Heart right ventricle (tissue), 16 donors: ENCODE data around the gene RUNDC3A. TPM values are rescaled to one million over a fixed set of nuclear protein-coding genes. Genes with fewer than 3 reads are reported as not detected.

Experiments used
- ATAC-seq, 8 donors: fragments of 200-7000 bp; cut with Tn5 transposase; one replicate each; pipeline ENCODE4 v1.9.1; 2020; ENCODE audit warnings: mild to moderate bottlenecking in 8 of 8, moderate library complexity in 8 of 8, moderate number of reproducible peaks in 1 of 8
- DNase-seq, 2 donors: peaks; one replicate each; pipeline ENCODE4 v3.0.0-alpha.2; 2020
- H3K27ac ChIP-seq, 10 donors: fragments of 200-600 bp; sonication (generic) in 2 of 10; one replicate each; pipeline versions ENCODE4 v1.5.0 to v1.8.0; 2020 to 2022; ENCODE audit warnings: mild to moderate bottlenecking in 3 of 10
- H3K27me3 ChIP-seq, 7 donors: fragments of 200-600 bp; one replicate each; pipeline ENCODE4 v1.8.0; 2021 to 2022; ENCODE audit warnings: mild to moderate bottlenecking in 2 of 7
- H3K36me3 ChIP-seq, 9 donors: fragments of 200-600 bp; sonication (generic) in 1 of 9; one replicate each; pipeline versions ENCODE4 v1.5.0 to v1.8.0; 2020 to 2022; ENCODE audit warnings: mild to moderate bottlenecking in 2 of 9
- H3K4me1 ChIP-seq, 9 donors: fragments of 200-600 bp; sonication (generic) in 1 of 9; one replicate each; pipeline versions ENCODE4 v1.5.0 to v1.8.0; 2020 to 2022; ENCODE audit warnings: mild to moderate bottlenecking in 4 of 9
- H3K4me3 ChIP-seq, 10 donors: fragments of 200-600 bp; sonication (generic) in 2 of 10; one replicate each; pipeline versions ENCODE4 v1.5.0 to v1.8.0; 2020 to 2022; ENCODE audit warnings: mild to moderate bottlenecking in 7 of 10, moderate library complexity in 2 of 10
- H3K9me3 ChIP-seq, 11 donors: fragments of 200-600 bp in 10 of 11; sonication (generic) in 2 of 11; one replicate each; pipeline versions ENCODE4 v1.5.0 to v1.8.0; 2013 to 2022; ENCODE audit warnings: mild to moderate bottlenecking in 2 of 11, control low read depth in 1 of 11, moderate library complexity in 1 of 11
- WGBS, 2 donors: extraction: QIAGEN DNeasy Blood & Tissue Kit; methylation state at CpG; one replicate each; pipeline ENCODE4 v1.1.7; 2013; ENCODE audit warnings: inconsistent platforms in 1 of 2; 5-methylcytosine and 5-hydroxymethylcytosine counted together
- intact Hi-C, 10 donors: fragments of 100-400 bp; cut with DNase I; formaldehyde crosslinking; loops; one replicate each; pipeline versions ENCODE4 v1.11.1 to v1.14.2; 2022
- polyA plus RNA-seq, 2 donors: library from polyadenylated mRNA; stranded (reverse); fragments of 200-250 nt; gene quantifications; one replicate each; pipeline ENCODE4 v1.2.3, GENCODE V29; 2013
- total RNA-seq, 10 donors: library from RNA; stranded (reverse); fragmentation: NEBNext Ultra II Directional in 3 of 10; extraction: Animal tissue kit (Norgen Biotek cat#: 25700) in 3 of 10; gene quantifications; one replicate each; pipeline versions ENCODE4 v1.2.1 to v1.2.4, GENCODE V29; 2021 to 2023
- TF ChIP-seq, protein P1 (sequence below), 9 donors: fragments of 200-600 bp; sonication (generic) in 2 of 9; IDR thresholded peaks; one replicate each; pipeline versions ENCODE4 v1.5.0 to v1.8.0; 2021 to 2022; ENCODE audit warnings: antibody characterized with exemption in 9 of 9, mild to moderate bottlenecking in 5 of 9, moderate library complexity in 1 of 9
- donor health status: Arrhythmogenic right ventricular cardiomyopathy.
- donor health status: ischemic (EF 13 %, LVEDD 7.1; RV severe dilation, severe dysfunction).
- donor health status: healthy with polysubstance abuse.
- donor health status: DM: no; HTN: yes; CAD: no.
- donor health status: DM: no; HTN: no; CAD: no.
- donor health status: ischemic (EF 25% LVEDD 6.9; RV normal size, moderate dysfunction).
- donor health status: ischemic (EF 25% LVEDD 5.7; RV mildly dilated, moderate dysfunction).
- donor health status: healthy.
- donor health status: DM: yes; HTN: yes; CAD: no.
- donor health status: Ischemic cardiomyopathy.
- donor health status: ischemic (EF 35%, LVEDD 5.7; RV mildly dilated, moderate dysfunction).
- donor health status: nonischemic (EF 11% LVEDD 7.7; RV severe dilation, severe dysfunction).
- donor health status: DM: yes; HTN: yes; CAD: no.
- donor health status: PGD.
- donor health status: ischemic (EF 29% LVEDD 5.4; RV normal size, mild dysfunction).
- donor health status: nonischemic (EF 23%, LVEDD 6.1; RV moderate dilation, normal function).

RUNDC3A gene
- total and polyA plus RNA-seq, 12 donors = 0.15 to 1.9 (median 0.54) TPM; not detected in 2

DNA sequence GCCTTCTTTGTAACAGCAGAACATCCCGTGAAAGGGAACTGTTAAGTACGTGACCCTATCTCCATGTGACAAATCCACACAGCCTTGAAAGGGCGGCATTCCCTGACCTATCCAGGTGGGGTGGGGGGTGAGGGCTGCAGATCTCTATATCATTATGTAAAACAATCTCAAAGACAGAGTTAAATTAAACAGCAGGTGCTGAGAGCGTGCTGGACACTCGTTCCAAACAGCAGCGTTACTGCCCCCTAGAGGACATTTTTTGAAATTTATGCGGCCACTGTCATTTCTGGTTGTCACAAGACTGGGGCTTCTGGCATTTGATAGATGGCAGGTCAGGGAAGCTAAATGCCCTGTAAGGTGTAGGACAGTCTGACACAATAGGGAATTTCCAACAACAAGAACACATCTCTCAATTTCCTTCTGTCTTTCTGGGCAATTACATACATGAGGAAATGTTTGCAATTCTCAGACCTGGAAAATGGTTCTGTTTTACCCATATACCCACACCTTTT lies 22.9 kb downstream of the RUNDC3A start:
- H3K4me3 ChIP-seq = no peak overlapping the region
- TF ChIP-seq, protein P1, sequence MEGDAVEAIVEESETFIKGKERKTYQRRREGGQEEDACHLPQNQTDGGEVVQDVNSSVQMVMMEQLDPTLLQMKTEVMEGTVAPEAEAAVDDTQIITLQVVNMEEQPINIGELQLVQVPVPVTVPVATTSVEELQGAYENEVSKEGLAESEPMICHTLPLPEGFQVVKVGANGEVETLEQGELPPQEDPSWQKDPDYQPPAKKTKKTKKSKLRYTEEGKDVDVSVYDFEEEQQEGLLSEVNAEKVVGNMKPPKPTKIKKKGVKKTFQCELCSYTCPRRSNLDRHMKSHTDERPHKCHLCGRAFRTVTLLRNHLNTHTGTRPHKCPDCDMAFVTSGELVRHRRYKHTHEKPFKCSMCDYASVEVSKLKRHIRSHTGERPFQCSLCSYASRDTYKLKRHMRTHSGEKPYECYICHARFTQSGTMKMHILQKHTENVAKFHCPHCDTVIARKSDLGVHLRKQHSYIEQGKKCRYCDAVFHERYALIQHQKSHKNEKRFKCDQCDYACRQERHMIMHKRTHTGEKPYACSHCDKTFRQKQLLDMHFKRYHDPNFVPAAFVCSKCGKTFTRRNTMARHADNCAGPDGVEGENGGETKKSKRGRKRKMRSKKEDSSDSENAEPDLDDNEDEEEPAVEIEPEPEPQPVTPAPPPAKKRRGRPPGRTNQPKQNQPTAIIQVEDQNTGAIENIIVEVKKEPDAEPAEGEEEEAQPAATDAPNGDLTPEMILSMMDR (IDR thresholded peaks at IDR 0.05) = peak; percentile 73 to 90 (median 85)
- 0 to 2% methylated on average over 7 of the region's 7 CpGs for WGBS, 2 donors
- intact Hi-C loops = loop anchor here in 8 of 10 donors (1.0 to 5.0 kb wide), 5 partner anchors 119 to 189 kb away; partner anchors contain the start of gene HROB (in 3 of the 8)
- peak in 1 of 2 donors; percentile 85 for DNase-seq
- H3K36me3 ChIP-seq = no peaks in the 10 kb centered on the region
- H3K9me3 ChIP-seq = no peaks in the 10 kb centered on the region
- H3K27me3 ChIP-seq = no peaks in the 10 kb centered on the region
- peaks cover under 1 to 58% (median 9%) of the 10 kb centered on the region in 9 donors for H3K4me1 ChIP-seq
- peak overlapping the region in 1 of 10 donors; percentile 30 for H3K27ac ChIP-seq
- ATAC-seq = peak in 7 of 8 donors; percentile 8 to 45 (median 40)

DNA sequence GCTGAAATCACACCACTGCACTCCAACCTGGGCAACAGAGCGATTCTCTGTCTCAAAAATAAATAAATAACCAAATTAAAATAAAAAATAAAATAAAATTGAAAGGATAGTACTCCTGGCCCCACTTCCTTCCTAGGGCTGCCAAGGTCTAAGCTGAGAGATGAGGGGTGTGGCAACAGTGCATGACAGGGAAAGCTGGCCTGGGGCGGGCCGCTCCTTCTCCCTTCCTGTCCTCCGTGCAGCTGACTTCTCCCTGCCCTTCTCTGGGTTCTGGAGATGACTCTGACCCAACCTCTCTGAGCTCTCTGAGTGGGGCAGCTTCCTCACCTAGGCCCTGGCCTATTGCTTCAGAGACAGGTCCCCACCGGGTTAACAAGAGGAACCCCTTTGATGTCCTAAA lies 25.0 kb downstream of the RUNDC3A start:
- 64 to 65% methylated on average over 5 of the region's 5 CpGs for WGBS, 2 donors
- no peak for DNase-seq
- peak in 2 of 8 donors; percentile 37 to 38 for ATAC-seq
- Histone ChIP-seq H3K9me3 (no peaks in the 10 kb centered on the region), H3K4me3 (no peak overlapping the region), H3K4me1 (peaks cover 0 to 52% (median 3%) of the 10 kb centered on the region in 9 donors), H3K27ac (peak overlapping the region in 1 of 10 donors; percentile 26), H3K27me3 (no peaks in the 10 kb centered on the region), H3K36me3 (no peaks in the 10 kb centered on the region)
- intact Hi-C loops = loop anchor here in 5 of 10 donors (5.0 kb wide), 3 partner anchors 121 to 191 kb away; partner anchors contain the start of gene HROB (in 3 of the 5)
- TF ChIP-seq, protein P1 (IDR thresholded peaks at IDR 0.05) = no peak

DNA sequence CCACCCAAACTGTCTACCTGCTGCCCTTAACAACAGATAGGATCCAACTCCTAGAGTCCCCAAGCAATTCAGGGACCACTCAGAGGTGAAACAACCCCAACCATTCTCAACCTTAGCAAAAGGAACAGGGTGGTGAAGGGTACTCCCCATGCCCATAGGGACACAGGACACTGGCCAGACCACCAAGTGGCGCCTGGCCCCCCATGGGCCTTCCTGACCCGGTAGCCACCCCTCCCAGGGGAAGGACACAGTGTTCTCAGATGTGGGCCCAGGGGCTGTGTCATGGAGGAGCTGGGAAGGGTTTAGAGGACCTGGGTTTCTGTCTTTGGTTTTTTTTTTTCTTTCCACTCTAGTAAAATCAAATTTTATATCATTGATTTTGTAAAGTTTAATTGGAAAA lies 25.9 kb downstream of the RUNDC3A start:
- peaks cover 0 to 59% (median 3%) of the 10 kb centered on the region in 9 donors for H3K4me1 ChIP-seq
- H3K4me3 ChIP-seq = no peak overlapping the region
- TF ChIP-seq, protein P1 (IDR thresholded peaks at IDR 0.05) = no peak
- 59 to 62% methylated on average over 2 of the region's 2 CpGs for WGBS, 2 donors
- peak overlapping the region in 1 of 10 donors; percentile 74 for H3K27ac ChIP-seq
- intact Hi-C loops = loop anchor here in 5 of 10 donors (5.0 kb wide), 3 partner anchors 122 to 192 kb away; partner anchors contain the start of gene HROB (in 3 of the 5)
- H3K9me3 ChIP-seq = no peaks in the 10 kb centered on the region
- ATAC-seq = no peak
- no peaks in the 10 kb centered on the region for H3K36me3 ChIP-seq
- H3K27me3 ChIP-seq = no peaks in the 10 kb centered on the region
- no peak for DNase-seq

- DNase-seq (no peak), ATAC-seq (no peak)
- Histone ChIP-seq H3K4me1 (peaks cover 0 to 59% (median 3%) of the 10 kb centered on the region in 9 donors), H3K4me3 (no peak overlapping the region), H3K27me3 (no peaks in the 10 kb centered on the region), H3K36me3 (no peaks in the 10 kb centered on the region), H3K27ac (peak overlapping the region in 1 of 10 donors; percentile 74), H3K9me3 (no peaks in the 10 kb centered on the region)
- 63 to 66% methylated on average over 3 of the region's 3 CpGs for WGBS, 2 donors
- intact Hi-C loops = loop anchor here in 5 of 10 donors (5.0 kb wide), 3 partner anchors 122 to 192 kb away; partner anchors contain the start of gene HROB (in 3 of the 5)
- TF ChIP-seq, protein P1 (IDR thresholded peaks at IDR 0.05) = no peak
These were observed 26.3 kb downstream of the RUNDC3A start for GRCh38 chr17:44334727-44335126.
